ENCODE results near the gene CENPW. TPM values are rescaled to one million over a fixed set of nuclear protein-coding genes. Genes with fewer than 3 reads are reported as not detected.

CENPW gene
- total RNA-seq, 2 donors from 2014 or later: 21.2 to 77.9 TPM

DNA sequence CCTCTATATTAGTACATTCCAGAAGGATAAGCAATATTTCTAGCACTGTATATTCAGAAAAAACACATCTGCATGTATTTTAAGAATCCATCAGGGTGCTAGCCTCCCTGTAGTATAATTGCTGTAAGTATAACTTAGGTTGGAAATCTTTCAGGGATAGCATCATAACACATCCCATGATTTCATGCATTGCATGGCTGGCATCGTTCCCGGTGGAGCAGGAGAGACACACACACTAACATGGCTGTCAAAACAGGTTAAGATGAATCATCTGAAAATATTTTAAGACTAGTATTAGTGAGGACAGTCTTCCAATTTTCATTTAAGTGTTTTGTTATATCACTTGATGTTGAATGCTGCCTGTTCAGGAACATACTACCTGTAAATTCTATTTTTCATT, 32.1 kb upstream of the CENPW start:
- intact Hi-C loops (cut with DNase I): no loop called here
- Histone ChIP-seq H3K9me3 (no peaks in the 10 kb centered on the region), H3K4me3 (no peak overlapping the region), H3K27ac (no peak overlapping the region), H3K4me1 (no peaks in the 10 kb centered on the region), H3K36me3 (no peaks in the 10 kb centered on the region), H3K9ac (ENCODE audit: low read depth in 2 of 2, low read length in 2 of 2) (no peak overlapping the region), H3K27me3 (no peaks in the 10 kb centered on the region)
- no peak for DNase-seq
- TF ChIP-seq, protein P1, sequence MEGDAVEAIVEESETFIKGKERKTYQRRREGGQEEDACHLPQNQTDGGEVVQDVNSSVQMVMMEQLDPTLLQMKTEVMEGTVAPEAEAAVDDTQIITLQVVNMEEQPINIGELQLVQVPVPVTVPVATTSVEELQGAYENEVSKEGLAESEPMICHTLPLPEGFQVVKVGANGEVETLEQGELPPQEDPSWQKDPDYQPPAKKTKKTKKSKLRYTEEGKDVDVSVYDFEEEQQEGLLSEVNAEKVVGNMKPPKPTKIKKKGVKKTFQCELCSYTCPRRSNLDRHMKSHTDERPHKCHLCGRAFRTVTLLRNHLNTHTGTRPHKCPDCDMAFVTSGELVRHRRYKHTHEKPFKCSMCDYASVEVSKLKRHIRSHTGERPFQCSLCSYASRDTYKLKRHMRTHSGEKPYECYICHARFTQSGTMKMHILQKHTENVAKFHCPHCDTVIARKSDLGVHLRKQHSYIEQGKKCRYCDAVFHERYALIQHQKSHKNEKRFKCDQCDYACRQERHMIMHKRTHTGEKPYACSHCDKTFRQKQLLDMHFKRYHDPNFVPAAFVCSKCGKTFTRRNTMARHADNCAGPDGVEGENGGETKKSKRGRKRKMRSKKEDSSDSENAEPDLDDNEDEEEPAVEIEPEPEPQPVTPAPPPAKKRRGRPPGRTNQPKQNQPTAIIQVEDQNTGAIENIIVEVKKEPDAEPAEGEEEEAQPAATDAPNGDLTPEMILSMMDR (IDR thresholded peaks at IDR 0.05): no peak

DNA sequence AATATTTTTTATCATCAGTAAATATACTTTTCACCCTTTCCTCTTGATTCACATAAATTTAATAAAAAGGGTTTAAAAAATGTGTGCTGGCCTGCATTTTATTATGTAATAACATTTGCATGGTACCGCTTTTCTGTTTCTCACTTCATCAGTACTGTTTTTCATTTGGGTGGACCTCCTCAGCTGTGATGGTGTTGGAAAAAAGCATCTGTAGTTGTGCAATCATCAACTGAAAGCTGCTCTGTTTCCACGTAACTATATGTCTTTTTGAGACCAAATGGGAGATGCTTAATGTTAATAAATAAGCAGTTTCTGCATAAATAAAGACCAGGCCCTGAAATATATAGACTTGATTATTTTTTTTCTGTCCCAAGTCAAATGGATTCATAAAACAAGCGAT, 31.6 kb upstream of the CENPW start:
- TF ChIP-seq, protein P1 (IDR thresholded peaks at IDR 0.05): no peak
- H3K4me1 ChIP-seq: no peaks in the 10 kb centered on the region
- no peak overlapping the region for H3K9ac ChIP-seq (ENCODE audit: low read depth in 2 of 2, low read length in 2 of 2)
- no peaks in the 10 kb centered on the region for H3K9me3 ChIP-seq
- no peak overlapping the region for H3K4me3 ChIP-seq
- DNase-seq: no peak
- intact Hi-C loops (cut with DNase I): no loop called here
- H3K27me3 ChIP-seq: no peaks in the 10 kb centered on the region
- no peaks in the 10 kb centered on the region for H3K36me3 ChIP-seq
- H3K27ac ChIP-seq: no peak overlapping the region

- H3K27me3 ChIP-seq: no peaks in the 10 kb centered on the region
- H3K4me3 ChIP-seq: no peak overlapping the region
- no peaks in the 10 kb centered on the region for H3K4me1 ChIP-seq
- H3K9ac ChIP-seq (ENCODE audit: low read depth in 2 of 2, low read length in 2 of 2): no peak overlapping the region
- TF ChIP-seq, protein P1 (IDR thresholded peaks at IDR 0.05): peak; percentile 36
- H3K36me3 ChIP-seq: no peaks in the 10 kb centered on the region
- intact Hi-C loops (cut with DNase I): loop anchor here (10.0 kb wide), 1 partner anchor 277 kb away; no protein-coding TSS in a partner anchor
- DNase-seq: no peak
- H3K9me3 ChIP-seq: no peaks in the 10 kb centered on the region
- H3K27ac ChIP-seq: no peak overlapping the region
Observed at GRCh38 chr6:126312013-126312665, 27.8 kb upstream of the CENPW start.

DNA sequence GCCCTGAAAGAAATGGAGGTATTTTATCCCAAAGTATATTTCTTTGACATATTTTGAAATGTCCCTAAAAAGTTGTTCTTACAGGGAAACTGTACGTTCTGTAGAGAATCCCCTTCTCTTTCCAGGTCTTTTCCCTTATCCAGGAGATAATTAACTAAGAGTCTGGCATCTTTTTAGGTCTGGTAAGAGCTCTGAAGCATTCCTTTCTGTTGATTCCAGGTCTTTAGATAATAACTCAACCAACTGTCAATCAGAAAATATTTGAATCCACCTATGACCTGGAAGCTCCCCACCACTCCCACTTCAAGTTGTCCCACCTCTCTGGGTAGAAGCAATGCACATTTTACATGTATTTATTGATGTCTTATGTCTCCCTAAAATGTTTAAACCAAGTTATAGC, 26.0 kb upstream of the CENPW start:
- TF ChIP-seq, protein P1 (IDR thresholded peaks at IDR 0.05): no peak
- no peaks in the 10 kb centered on the region for H3K9me3 ChIP-seq
- intact Hi-C loops (cut with DNase I): loop anchor here (10.0 kb wide), 1 partner anchor 279 kb away; no protein-coding TSS in a partner anchor

GRCh38 chr6:126318797-126319196, 21.1 kb upstream of the CENPW start:
- no peaks in the 10 kb centered on the region for H3K36me3 ChIP-seq
- H3K4me1 ChIP-seq: no peaks in the 10 kb centered on the region
- no peaks in the 10 kb centered on the region for H3K27me3 ChIP-seq
- H3K4me3 ChIP-seq: no peak overlapping the region
- H3K27ac ChIP-seq: no peak overlapping the region
- H3K9ac ChIP-seq (ENCODE audit: low read depth in 2 of 2, low read length in 2 of 2): no peak overlapping the region
- DNase-seq: no peak
- TF ChIP-seq, protein P1 (IDR thresholded peaks at IDR 0.05): no peak
- H3K9me3 ChIP-seq: no peaks in the 10 kb centered on the region
- intact Hi-C loops (cut with DNase I): loop anchor here (10.0 kb wide), 1 partner anchor 284 kb away; no protein-coding TSS in a partner anchor

More for the DNA sequence above, 26.0 kb upstream of the CENPW start:
- no peaks in the 10 kb centered on the region for H3K27me3 ChIP-seq
- no peaks in the 10 kb centered on the region for H3K4me1 ChIP-seq
- H3K27ac ChIP-seq: no peak overlapping the region
- H3K36me3 ChIP-seq: no peaks in the 10 kb centered on the region
- no peak overlapping the region for H3K4me3 ChIP-seq
- no peak overlapping the region for H3K9ac ChIP-seq (ENCODE audit: low read depth in 2 of 2, low read length in 2 of 2)
- no peak for DNase-seq

Data from colonic mucosa (tissue), 4 donors.